IPS-18a (cell line): ENCODE results near the gene DAB2IP.

ENCODE experiments used
- H3K27ac ChIP-seq: one replicate; pipeline ENCODE4 v1.5.1; 2013; ENCODE audit warnings: low read length
- H3K27me3 ChIP-seq: one replicate; pipeline ENCODE4 v1.6.1; 2013; ENCODE audit warnings: mild to moderate bottlenecking, low read length; ENCODE audit not compliant: control insufficient read depth, insufficient read depth
- H3K36me3 ChIP-seq: one replicate; pipeline ENCODE4 v1.6.1; 2013; ENCODE audit warnings: low read depth, low read length; ENCODE audit not compliant: control insufficient read depth
- H3K4me1 ChIP-seq: one replicate; pipeline ENCODE4 v1.6.1; 2013; ENCODE audit warnings: low read depth, low read length; ENCODE audit not compliant: control insufficient read depth
- H3K4me3 ChIP-seq: one replicate; pipeline ENCODE4 v1.5.1; 2013; ENCODE audit warnings: low read length
- H3K9ac ChIP-seq: one replicate; pipeline ENCODE4 v1.6.1; 2013; ENCODE audit warnings: mild to moderate bottlenecking, low read length, moderate library complexity
- H3K9me3 ChIP-seq: one replicate; pipeline ENCODE4 v1.6.1; 2013; ENCODE audit warnings: low read depth, low read length; ENCODE audit not compliant: control insufficient read depth

The DAB2IP gene

DNA sequence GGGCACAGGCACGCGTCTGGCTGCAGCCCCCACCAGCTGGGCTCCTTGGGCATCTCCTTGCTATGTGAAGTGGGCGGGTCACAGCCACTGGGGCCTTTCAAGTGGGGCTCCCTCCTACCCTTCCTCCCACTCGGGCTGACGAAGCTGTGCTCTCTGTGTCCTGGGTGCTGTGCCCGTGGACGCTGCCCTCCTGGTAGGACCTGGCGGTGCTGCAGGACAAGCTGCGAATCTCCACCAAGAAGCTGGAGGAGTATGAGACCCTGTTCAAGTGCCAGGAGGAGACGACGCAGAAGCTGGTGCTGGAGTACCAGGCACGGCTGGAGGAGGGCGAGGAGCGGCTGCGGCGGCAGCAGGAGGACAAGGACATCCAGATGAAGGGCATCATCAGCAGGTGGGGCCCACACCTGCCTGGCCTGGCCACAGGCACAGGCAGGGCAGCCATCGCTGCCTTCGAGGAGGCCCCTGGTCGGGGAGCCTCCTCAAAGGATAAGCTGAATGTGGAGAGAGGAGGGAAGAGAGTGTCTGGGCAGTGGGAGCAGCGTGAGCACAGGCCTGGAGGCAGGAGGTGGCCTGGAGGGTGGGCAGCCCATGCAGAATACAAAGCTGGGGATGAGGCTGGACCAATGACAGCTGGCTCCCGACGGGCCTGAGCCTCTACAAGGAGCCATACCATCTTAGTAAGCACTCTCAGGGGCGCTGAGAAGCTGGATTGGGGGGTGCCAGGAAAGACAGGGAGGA lies 124.7 kb downstream of the DAB2IP start:
- H3K36me3 ChIP-seq = peaks cover 28% of the 10 kb centered on the region
- no peak overlapping the region for H3K4me3 ChIP-seq
- no peaks in the 10 kb centered on the region for H3K9me3 ChIP-seq
- H3K27me3 ChIP-seq = no peaks in the 10 kb centered on the region
- no peak overlapping the region for H3K9ac ChIP-seq
- no peaks in the 10 kb centered on the region for H3K4me1 ChIP-seq
- no peak overlapping the region for H3K27ac ChIP-seq

DNA sequence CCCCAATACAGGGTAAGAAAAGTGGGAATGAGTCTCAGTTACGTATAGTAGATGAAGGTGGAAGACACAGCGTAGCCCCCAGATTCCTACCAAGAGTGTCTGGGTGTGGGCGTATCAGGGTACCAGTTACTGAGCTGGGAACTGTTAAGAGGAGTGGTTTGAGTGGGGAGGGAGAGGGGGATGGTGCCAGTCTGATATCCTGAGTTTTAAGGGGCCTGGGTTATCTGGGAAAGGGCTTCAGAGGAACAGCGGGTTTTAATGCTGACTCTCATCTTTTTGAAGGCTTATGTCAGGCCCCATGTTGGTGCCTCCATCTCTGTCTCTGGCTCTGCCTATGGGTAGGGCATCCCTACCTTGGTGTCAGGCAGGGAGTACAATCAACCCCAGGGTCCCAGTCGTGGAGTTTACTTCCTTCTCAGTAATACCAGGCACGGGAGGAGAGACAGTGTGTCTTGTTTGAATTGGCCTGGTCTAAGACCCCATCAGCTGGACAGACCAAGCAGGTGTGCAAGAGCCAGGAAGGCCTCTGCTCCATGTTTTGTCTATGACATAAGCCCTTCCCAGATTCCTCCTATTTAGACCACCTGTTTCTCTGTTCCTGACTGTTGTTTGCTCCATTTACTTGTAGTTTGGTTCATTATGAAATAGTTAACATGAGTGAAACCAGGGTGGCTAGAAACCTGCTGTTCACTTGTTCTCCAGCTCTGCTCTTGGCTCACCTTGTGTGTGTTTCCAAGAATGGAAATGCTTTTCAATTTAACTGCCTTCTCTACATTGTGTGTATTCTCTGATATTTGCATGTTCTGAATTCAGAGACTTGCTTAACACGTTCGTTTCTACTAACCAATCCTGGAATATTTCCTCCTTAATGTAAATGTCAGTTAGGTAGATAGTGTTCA lies 125.6 kb downstream of the DAB2IP start:
- no peaks in the 10 kb centered on the region for H3K9me3 ChIP-seq
- no peaks in the 10 kb centered on the region for H3K4me1 ChIP-seq
- H3K27me3 ChIP-seq = no peaks in the 10 kb centered on the region
- no peak overlapping the region for H3K4me3 ChIP-seq
- no peak overlapping the region for H3K9ac ChIP-seq
- H3K27ac ChIP-seq = no peak overlapping the region
- H3K36me3 ChIP-seq = peaks cover 36% of the 10 kb centered on the region

DNA sequence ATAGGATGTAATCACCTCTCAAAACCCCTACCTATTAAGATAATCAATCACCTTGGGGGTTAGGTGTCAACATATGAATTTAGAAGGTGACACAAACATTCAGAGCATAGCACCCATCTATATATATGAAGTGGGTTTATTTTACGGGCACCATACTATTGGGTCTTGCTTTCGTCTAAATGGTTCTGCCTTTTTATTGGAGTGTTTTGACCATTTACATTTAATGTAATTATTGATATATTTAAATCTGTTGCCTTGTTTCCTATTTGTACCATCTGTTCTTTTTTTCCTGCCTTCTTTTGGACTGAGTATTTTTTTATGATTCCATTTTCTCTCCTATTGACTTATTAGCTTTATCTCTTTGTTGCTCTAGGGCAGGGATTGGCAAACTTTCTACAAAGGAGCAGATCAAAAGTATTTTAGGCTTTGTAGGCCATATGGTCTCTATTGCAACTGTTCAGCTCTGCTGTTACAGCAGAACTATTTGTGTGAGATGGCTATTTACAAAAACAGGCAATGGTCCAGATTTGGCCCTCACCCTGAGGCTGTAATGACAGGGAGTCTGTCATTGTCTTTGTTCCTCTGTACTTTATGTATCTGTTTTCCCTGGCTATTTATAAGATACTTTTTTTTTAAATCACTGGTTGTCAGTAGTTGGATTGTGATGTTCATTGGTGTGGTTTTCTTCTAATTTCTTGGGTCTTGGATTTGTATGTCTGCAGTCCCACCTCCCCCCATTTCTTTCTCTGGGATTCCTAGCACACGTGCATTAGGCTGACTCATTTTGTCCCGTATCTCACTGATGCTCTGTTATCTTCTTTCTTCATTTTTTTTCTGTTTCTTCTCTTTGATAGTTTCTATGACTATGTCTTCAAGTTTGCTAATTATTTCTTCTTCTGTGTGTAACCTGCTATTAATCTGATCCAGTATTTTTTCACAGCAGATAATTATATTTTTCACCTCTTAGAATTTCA lies 127.1 kb downstream of the DAB2IP start:
- peaks cover 4% of the 10 kb centered on the region for H3K4me1 ChIP-seq
- peaks cover 37% of the 10 kb centered on the region for H3K36me3 ChIP-seq
- no peaks in the 10 kb centered on the region for H3K27me3 ChIP-seq
- H3K9ac ChIP-seq = no peak overlapping the region
- no peak overlapping the region for H3K4me3 ChIP-seq
- no peak overlapping the region for H3K27ac ChIP-seq
- no peaks in the 10 kb centered on the region for H3K9me3 ChIP-seq

DNA sequence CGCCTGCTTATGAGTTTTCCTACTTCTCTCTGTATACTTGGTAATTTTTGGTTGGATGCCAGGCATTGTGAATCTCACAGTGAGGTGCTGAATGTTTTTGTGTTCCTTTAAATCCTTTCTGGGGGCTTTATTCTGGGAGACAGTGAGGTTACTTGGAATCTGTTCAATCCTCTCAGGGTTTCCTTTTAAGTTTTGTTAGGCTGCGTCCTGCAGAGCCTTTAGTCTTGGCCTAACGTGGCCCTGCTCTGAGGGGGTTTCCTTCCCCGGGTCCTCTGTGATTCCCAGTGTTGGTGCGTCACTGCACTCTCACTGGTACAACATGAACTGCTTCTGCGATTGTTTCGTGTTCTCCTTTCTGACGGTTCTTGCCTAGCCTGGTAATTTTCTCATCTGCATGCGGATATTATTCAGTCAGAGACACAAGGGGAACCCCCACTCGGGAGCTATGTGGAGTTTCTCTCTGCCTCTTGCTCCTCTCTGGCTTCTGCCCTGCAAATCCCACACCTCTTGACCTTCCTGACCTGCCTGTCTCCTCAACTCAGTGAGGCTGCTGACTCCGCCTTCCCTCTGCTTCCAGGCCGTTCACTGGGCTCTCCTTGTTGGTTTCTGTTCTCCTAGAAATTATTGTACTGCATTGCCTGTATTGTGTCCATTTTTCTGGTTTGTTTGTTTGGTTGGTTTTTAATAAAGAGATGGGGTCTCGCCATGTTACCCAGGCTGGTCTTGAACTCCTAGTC lies 128.1 kb downstream of the DAB2IP start:
- peaks cover 33% of the 10 kb centered on the region for H3K36me3 ChIP-seq
- peaks cover 15% of the 10 kb centered on the region for H3K4me1 ChIP-seq
- H3K4me3 ChIP-seq = no peak overlapping the region
- H3K27me3 ChIP-seq = no peaks in the 10 kb centered on the region
- no peaks in the 10 kb centered on the region for H3K9me3 ChIP-seq
- H3K27ac ChIP-seq = no peak overlapping the region
- H3K9ac ChIP-seq = no peak overlapping the region

DNA sequence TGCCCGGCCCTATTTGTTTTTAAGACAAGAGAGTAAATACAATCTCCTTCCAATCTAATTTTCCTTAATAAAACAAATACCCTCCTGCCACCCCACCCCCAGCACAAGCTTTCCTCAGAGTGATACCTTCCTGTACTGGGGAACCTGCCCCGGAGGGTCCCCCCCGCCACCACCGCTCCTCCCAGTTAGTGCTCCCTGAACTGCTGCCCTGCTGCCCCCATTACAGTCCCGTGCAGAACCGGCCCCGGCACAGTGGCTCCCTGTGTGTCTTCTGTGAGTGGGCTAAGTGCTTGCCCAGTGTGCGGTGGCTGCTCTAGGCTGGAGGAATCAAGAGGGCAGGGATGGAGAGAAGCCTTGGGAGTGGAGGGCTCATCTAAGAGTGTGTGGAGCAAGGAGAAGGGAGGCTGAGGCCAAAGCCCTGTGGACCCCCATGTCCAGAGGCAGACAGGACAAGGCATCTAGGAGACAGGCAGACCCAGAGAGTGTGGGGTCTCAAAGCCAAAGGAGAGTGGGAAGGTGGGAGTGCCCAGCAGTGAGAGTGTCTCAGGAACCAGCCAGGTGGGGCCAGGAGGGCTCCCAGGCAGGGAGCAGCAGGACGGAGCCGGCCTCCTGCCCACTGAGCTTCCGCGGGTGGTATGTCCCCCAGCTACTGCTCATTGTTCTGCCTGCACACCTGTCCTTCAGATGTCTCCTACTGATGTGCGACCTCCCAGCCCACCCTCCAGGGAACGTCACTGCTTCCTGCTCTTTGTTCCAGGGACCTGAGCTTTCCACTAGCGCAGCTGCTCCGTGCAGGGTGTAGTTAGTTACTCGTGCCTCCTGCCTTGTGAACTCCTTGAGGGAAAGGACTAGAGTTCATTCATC lies 129.0 kb downstream of the DAB2IP start:
- Histone ChIP-seq H3K9ac (no peak overlapping the region), H3K27ac (no peak overlapping the region), H3K36me3 (peaks cover 32% of the 10 kb centered on the region), H3K4me1 (peaks cover 18% of the 10 kb centered on the region), H3K9me3 (no peaks in the 10 kb centered on the region), H3K4me3 (no peak overlapping the region), H3K27me3 (no peaks in the 10 kb centered on the region)

DNA sequence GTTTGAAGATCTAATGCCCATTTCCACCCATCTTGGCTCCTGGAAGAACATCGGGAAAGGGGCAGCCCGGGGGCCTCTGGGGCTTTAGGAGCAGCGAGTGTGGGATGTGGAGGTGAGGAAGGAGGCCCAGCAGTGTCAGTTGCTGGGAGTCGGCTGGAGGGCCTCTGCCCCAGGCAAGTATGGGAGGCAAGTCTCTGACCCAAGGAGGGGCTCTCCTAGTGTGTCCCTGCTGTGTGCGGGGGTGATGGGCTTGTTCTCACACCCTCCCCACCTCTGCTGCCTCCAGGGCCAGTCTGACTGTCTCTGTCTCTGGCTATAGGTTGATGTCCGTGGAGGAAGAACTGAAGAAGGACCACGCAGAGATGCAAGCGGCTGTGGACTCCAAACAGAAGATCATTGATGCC lies 129.7 kb downstream of the DAB2IP start:
- no peak overlapping the region for H3K27ac ChIP-seq
- H3K4me3 ChIP-seq = no peak overlapping the region
- no peaks in the 10 kb centered on the region for H3K9me3 ChIP-seq
- peaks cover 30% of the 10 kb centered on the region for H3K36me3 ChIP-seq
- no peaks in the 10 kb centered on the region for H3K27me3 ChIP-seq
- peaks cover 18% of the 10 kb centered on the region for H3K4me1 ChIP-seq
- H3K9ac ChIP-seq = no peak overlapping the region

DNA sequence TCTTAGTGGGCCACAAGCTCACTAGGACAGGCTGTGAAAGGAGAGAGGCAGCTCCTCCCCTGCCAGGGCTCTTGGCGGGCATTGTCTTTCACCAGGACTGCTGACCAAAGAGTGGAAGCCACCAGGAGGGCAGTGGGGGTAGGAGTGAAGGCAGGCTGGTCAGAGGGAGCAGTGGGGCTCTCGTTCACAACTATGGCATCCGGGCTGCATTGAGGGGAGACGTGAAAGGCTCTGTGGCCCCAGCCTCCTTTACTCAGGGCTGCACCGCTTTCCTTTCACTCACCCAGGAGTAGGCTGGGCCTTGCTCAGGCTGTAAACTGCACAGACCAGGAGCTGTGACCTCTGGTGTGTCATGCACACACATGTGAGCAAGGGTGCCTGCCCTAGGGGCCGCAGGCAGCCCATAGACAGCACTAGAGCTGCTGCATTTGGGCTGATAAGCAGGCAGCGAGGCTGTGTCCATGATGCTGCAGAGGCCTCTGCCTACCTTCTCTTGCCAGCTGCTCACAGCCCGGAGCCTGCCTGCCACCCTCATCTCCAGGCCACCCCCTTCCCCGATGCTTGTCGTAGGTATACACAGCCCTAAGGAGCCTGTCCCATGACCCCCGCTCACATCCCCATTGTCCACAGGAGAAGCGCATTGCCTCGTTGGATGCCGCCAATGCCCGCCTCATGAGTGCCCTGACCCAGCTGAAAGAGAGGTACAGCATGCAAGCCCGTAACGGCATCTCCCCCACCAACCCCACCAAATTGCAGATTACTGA lies 130.4 kb downstream of the DAB2IP start:
- no peaks in the 10 kb centered on the region for H3K27me3 ChIP-seq
- peaks cover 18% of the 10 kb centered on the region for H3K4me1 ChIP-seq
- H3K27ac ChIP-seq = no peak overlapping the region
- no peak overlapping the region for H3K4me3 ChIP-seq
- H3K9me3 ChIP-seq = no peaks in the 10 kb centered on the region
- H3K9ac ChIP-seq = no peak overlapping the region
- peaks cover 23% of the 10 kb centered on the region for H3K36me3 ChIP-seq

DNA sequence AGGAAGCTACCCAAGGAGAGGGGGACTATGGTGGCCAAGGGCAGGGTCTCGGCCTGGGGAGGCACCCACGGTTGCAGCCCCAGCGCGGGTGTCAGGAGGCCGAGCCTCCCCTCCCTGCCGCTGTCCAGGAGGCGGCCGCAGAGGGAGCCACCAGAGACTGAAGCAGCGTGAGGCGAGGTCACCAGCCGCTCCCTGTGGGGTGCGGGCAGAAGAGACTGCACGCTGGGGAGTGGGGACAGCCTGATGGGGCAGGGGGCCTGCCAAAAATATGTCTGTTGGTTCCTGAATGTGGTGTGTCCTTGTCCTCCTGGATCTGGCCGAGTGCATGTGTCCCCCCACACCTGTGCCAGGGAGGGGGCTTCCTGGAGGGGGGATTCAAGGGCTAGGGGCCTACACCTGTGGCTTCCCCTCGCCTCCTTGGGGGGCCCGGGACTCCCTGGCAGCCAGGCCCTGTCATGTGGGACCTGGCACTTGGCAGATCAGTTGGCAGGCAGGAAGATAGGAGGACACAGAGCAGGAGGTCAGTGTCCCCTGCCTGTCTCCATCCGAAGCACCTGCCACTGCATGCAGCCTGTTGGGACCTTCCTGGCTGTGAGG lies 131.2 kb downstream of the DAB2IP start:
- Histone ChIP-seq H3K27ac (no peak overlapping the region), H3K9ac (no peak overlapping the region), H3K4me3 (no peak overlapping the region), H3K36me3 (peaks cover 18% of the 10 kb centered on the region), H3K27me3 (no peaks in the 10 kb centered on the region), H3K9me3 (no peaks in the 10 kb centered on the region), H3K4me1 (peaks cover 18% of the 10 kb centered on the region)

DNA sequence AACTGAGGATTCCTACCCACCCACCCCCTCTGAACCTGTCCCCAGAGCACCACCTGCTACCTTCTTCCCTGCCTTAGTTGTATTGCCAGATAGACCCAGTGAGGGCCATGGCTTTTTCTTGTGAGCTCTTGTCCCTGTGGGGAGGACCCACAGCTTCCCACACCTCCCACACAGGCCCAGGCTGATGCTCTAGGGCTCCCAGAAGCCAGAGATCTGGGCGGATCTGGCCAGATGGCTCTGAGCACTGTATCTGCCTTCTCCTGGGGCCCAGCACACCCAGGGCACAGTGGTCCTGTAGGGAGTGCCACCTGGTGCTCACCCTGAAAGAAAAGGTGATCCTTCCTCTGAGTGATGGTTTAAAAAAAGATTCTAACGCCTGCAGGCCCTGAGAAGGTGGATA lies 131.7 kb downstream of the DAB2IP start:
- no peak overlapping the region for H3K27ac ChIP-seq
- peaks cover 18% of the 10 kb centered on the region for H3K4me1 ChIP-seq
- H3K9me3 ChIP-seq = no peaks in the 10 kb centered on the region
- no peaks in the 10 kb centered on the region for H3K27me3 ChIP-seq
- no peak overlapping the region for H3K9ac ChIP-seq
- H3K36me3 ChIP-seq = peaks cover 14% of the 10 kb centered on the region
- H3K4me3 ChIP-seq = no peak overlapping the region
